Activated CD4-positive, alpha-beta T cell treated with anti-CD3 and anti-CD28 coated beads for 24 hours (primary cell): ENCODE data around the gene CDS2.
A peak's percentile ranks its signal among the peaks of the same experiment; 100 is the strongest.

Experiments
- DNase-seq, 2 donors: peaks; one replicate each; pipeline ENCODE4 v3.0.0-alpha.2; 2020; ENCODE audit warnings: low read depth in 2 of 2

Gene CDS2

DNA sequence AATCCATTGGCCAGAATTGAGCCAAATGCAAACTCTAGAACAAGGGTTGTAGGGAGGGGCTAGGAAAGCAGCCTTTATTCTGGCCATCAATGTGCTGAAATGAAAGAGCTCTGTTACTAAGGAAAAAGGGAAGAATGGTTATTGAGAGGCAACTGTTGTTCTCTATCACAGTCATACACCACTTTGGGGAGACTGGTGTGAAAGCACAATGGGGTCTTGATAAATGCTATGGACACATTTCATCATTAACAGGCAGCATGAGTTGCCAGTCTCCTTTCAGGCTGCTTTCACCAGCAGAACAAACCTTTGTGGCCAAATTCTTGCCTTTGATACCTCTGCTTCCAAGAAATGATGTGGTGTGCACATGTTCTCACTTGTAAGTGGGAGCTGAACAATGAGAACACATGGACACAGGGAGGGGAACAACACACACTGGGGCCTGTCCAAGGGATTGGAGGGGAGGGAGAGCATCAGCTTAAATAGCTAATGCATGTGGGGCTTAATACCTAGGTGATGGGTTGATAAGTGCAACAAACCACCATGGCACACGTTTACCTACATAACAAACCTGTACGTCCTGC is 86.2 kb downstream of the CDS2 start:
- no peak for DNase-seq

DNA sequence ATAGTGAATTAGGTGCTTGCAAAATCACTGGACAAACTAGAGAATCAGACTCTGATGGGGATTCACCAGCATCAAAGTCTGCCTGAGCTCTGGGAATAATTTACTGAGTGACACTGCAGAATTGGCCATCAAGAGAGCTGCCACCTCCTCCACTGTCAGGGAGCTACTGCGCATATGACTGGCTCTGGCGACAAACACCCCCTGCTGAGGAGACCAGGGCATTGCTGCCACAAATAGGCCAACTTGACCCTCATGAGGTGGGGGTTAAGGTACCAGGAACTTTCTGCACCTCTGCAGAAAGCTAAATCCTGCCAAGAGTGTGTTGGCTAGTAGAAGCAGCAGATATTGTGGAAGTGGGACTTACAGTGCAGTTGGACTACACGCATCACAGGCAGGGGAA is 88.0 kb downstream of the CDS2 start:
- DNase-seq, result no peak

DNA sequence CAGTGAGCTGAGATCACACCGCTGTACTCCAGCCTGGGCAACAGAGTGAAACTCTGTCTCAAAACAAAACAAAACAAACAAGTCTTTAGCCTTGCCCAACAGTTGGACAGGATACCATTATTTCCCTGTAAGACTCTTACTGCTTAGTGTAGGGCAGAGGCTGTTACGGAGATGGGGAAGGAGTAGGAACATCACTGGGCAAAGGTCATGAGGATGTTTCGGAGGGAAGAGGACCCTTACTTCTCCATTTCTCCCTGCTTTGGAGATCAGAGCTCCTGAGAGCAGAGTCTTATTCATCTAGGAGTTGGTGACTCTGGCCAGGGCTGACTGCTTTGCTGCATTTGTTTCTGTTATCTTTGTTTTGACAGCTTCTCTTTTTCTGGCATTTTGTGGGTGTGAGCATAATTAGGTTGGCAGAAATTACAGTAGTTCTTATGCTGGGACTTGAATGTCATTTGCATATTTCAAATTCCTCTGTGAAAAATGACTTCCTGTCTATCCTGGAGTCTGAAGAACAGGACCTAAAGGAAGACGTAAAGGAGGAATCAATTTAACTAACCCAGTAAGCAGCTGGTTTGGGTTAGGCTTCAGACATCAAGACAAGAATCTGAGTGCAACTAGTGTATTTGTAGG is 89.0 kb downstream of the CDS2 start:
- no peak for DNase-seq

DNA sequence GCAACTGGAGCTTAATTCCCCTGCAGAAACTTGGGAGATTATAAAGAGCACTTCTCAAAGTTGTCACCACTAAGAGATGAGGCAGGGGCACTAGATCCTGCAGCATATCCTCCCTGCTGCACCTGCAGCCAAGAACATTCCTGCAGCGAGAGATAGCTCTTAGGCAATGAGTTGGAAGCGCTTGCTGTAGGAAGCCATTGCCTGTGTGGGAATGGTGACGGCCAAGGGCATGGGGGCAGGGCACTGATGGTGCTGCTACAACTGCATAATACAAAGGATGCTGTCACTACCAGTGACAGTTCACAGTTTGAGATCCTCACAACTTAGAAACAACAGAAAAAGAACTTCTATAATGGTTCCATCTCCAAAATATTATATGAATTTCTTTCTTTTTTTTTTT is 89.9 kb downstream of the CDS2 start:
- DNase-seq, result no peak

DNA sequence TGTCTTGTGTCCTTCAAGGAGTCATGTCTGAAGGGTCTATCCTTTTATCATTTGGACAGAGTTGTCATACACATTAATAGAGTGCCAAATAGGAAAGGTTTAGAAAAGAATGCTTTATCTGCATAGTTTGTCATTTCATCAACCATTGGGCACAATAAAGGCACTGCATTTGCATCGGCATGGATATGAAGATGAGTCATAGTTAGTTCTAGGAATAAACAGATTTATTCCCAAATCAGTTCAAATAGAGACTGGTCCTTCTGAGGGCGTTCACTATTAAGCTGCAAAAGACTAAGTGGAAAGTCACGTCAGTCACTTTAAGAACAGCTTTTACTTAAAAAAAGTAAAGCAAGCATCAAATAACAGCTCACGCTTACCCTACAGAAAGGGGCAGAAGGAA is 90.8 kb downstream of the CDS2 start:
- no peak for DNase-seq

DNA sequence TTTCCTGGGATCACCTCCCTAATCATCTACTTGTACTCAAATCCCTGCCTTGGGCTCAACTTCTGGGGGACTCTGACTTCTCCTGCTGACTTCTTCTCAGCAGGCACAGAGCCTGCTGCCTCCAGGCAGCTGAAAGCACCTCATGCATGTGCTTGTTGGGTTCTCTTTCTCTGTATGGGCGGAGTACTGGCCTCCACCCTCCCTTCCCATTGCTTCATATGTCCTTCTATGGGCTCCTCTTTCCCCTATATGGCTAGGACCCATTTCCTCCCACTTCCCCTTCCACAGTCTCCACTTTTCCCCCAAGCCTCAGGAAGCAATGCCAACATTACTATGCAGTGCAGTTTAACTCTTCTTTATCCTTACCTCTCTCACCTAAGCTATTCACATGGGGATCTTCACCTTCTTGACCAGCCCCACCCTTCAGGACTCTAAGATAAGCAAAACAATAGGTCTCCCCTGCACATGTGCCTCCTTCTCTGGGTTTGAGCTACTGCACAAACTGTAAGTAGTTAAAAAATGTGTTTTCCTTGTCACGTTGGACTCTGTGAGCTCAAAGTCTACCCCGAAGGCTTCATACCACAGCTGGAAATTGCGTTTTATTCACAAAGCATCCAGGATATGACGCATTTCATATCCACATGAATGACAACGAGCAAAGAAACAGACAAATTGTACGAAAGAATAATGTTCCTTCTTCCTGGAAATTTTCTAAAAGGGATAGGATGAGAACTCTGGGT is 93.7 kb downstream of the CDS2 start:
- no peak for DNase-seq

DNA sequence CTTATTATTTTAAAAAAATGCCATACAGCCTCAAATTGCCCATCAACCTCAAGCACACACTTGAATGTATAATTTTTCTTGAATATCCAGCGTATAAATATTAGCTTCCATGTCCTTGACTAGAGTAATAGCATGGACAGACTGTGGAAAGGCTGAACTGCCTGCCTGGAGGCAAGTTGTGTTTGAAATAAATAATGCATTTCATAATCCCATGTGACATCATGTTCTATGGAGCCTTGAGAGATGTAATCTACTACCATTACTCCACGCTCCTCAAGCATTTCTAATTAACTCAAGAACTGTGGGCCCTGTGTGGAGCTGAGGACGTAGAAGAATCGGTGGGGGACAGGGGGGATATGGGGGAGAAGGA is 94.2 kb downstream of the CDS2 start:
- no peak for DNase-seq

DNA sequence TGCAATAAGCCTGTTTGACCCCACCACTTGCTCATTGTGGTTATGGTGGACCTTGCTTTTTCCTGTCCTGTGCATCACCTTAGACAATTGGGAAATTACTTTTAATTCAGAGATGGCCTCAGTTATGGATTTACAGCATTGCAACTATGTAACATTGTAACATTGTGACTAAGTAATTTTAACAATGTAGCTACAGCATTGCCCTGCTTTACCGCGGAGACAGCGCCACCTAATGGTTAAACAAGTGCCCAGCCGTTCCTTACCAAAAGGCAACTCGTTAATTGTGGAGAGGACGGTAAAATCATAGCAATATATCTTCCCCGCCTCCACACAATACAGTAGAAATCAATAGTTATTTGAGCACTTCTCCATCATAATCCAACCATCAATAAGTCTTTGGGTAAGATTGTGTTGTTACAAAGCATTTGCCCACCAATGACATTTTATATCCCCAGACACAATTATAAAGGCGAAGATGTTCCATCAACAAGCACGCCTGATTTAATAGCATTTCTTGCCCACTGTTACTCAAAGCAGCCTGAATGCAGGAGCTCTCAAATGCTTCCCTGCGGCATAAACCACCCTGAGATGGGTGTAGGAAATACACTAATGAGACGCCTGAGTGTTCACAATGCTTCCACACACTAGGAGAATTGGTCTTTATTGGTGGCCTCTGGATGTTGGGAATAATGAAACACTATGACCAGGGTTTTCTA is 96.3 kb downstream of the CDS2 start:
- peak; percentile 28 to 43 for DNase-seq

DNA sequence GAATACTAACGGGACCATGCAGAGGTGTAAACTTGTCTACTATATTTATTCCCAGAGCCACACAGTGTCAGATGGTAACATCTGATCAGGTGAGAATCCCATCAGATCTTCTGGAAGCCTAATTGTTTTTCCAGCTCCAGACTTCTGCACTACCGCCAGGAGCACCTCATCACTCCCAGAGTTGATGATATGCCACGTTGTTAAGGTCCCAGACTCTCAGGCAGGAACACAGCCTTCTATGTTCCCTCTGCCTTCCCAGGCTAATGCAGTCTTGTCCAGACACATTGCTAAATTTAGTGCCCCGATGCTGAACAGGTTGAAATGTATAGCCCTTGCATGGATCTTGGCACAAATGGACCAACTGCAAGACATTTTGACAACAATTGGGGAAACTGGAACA is 103.7 kb downstream of the CDS2 start:
- DNase-seq, result no peak

DNA sequence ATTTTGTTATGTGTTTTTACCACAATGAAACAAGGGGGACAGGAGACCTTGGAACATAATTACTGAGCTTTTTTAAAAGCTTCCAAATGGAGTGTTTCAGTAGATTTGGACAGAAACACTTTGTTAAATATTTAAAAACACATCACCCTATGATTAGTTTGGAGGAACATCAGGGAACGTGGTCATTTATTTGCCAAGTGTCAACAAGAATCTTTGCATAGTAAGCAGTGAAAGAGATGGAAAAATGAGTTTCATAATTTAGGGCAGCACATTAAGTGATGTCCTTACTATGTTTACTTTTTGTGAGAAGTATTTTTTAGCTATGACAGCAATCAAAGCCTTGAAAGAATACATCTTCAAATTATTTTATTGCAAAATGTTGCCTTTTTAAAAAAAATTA is 107.3 kb downstream of the CDS2 start:
- no peak for DNase-seq

DNA sequence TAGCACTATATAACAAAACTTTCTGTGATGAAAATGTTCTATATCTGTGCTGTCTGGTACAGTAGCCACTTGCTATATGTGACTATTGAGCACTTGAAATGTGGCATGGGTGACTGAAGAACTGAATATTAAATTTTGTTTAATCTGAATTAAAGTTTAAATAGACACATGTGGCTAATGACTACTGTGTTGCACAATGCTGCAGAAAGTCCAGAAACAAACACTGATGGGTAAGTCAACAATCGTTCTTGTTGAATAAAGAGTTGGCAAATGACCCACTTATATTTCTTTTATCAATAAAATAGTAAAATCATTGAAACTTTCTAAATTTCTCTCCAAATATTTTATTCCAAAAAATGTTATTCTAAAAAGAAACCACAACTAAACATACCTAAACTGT is 108.2 kb downstream of the CDS2 start:
- DNase-seq, result no peak
